ENCODE measurements around the gene THUMPD1. TPM values are rescaled to one million over a fixed set of nuclear protein-coding genes. Genes with fewer than 3 reads are reported as not detected.
"Not testable (repeated sequence)": the region's sequence is repeated elsewhere in the genome, so short reads cannot be mapped to it uniquely, and the experiment has no call there.

The THUMPD1 gene
- total and polyA plus RNA-seq, 11 donors = 9.8 to 35.5 (median 18.6) TPM

- H3K9me3 ChIP-seq = no peaks in the 10 kb centered on the region
- no peak overlapping the region for H3K4me3 ChIP-seq
- intact Hi-C loops (cut with DNase I) = no loop called here
- ATAC-seq (no peak), DNase-seq (no peak)
- no peak for TF ChIP-seq POLR2A (IDR thresholded peaks at IDR 0.05)
- TF ChIP-seq CTCF (IDR thresholded peaks at IDR 0.05) = no peak
- H3K36me3 ChIP-seq = peaks cover 0 to 10% (median 0%) of the 10 kb centered on the region in 9 donors
- H3K27me3 ChIP-seq = no peaks in the 10 kb centered on the region
- WGBS, 4 donors = 83 to 92% (median 85%) methylated on average over 3 of the region's 3 CpGs
- no peak overlapping the region for H3K27ac ChIP-seq
- no peaks in the 10 kb centered on the region for H3K4me1 ChIP-seq
Measured at GRCh38 chr16:20727181-20727580, 14.4 kb downstream of the THUMPD1 start.

- DNase-seq (no peak), ATAC-seq (no peak)
- no peak overlapping the region for H3K4me3 ChIP-seq
- no peak for TF ChIP-seq POLR2A (IDR thresholded peaks at IDR 0.05)
- TF ChIP-seq CTCF (IDR thresholded peaks at IDR 0.05) = no peak
- no peaks in the 10 kb centered on the region for H3K27me3 ChIP-seq
- H3K9me3 ChIP-seq = no peaks in the 10 kb centered on the region
- H3K27ac ChIP-seq = no peak overlapping the region
- no peaks in the 10 kb centered on the region for H3K4me1 ChIP-seq
- intact Hi-C loops (cut with DNase I) = no loop called here
- H3K36me3 ChIP-seq = peaks cover 0 to 10% (median 0%) of the 10 kb centered on the region in 9 donors
Measured at GRCh38 chr16:20726661-20727060, 15.0 kb downstream of the THUMPD1 start.

- no peaks in the 10 kb centered on the region for H3K4me1 ChIP-seq
- peaks cover 0 to 3% (median 0%) of the 10 kb centered on the region in 9 donors for H3K36me3 ChIP-seq
- no peak overlapping the region for H3K27ac ChIP-seq
- no peaks in the 10 kb centered on the region for H3K9me3 ChIP-seq
- no peaks in the 10 kb centered on the region for H3K27me3 ChIP-seq
- TF ChIP-seq CTCF (IDR thresholded peaks at IDR 0.05) = no peak
- no peak for TF ChIP-seq POLR2A (IDR thresholded peaks at IDR 0.05)
- H3K4me3 ChIP-seq = no peak overlapping the region
- intact Hi-C loops (cut with DNase I) = no loop called here
- WGBS, 4 donors = 94 to 97% (median 95%) methylated on average over 4 of the region's 4 CpGs
- ATAC-seq (no peak), DNase-seq (no peak)
Measured at GRCh38 chr16:20720251-20720650, 21.4 kb downstream of the THUMPD1 start.

- H3K9me3 ChIP-seq; intact Hi-C loops (cut with DNase I); DNase-seq; ATAC-seq; H3K4me3 ChIP-seq; H3K27ac ChIP-seq; H3K36me3 ChIP-seq; H3K27me3 ChIP-seq; H3K4me1 ChIP-seq: not testable (repeated sequence)
Measured at GRCh38 chr16:20717718-20718117, 23.9 kb downstream of the THUMPD1 start.

- H3K27ac ChIP-seq = peak overlapping the region in 1 of 12 donors; percentile 44
- no peaks in the 10 kb centered on the region for H3K36me3 ChIP-seq
- no peaks in the 10 kb centered on the region for H3K27me3 ChIP-seq
- no peaks in the 10 kb centered on the region for H3K9me3 ChIP-seq
- WGBS, 4 donors = 64 to 77% (median 74%) methylated on average over 7 of the region's 7 CpGs
- no peaks in the 10 kb centered on the region for H3K4me1 ChIP-seq
- TF ChIP-seq CTCF (IDR thresholded peaks at IDR 0.05) (no peak), POLR2A (IDR thresholded peaks at IDR 0.05) (no peak)
- no peak overlapping the region for H3K4me3 ChIP-seq
- ATAC-seq (peak in 3 of 4 donors; percentile 36 to 72 (median 54)), DNase-seq (peak in 1 of 5 donors; percentile 29)
- intact Hi-C loops (cut with DNase I) = no loop called here
Measured at GRCh38 chr16:20711277-20711911, 30.2 kb downstream of the THUMPD1 start.

All from heart left ventricle (tissue), 16 donors.